ENCODE data around the gene SPAG16.
"Not testable (repeated sequence)": the region's sequence is repeated elsewhere in the genome, so short reads cannot be mapped to it uniquely, and the experiment has no call there.

The SPAG16 gene

GRCh38 chr2:213561759-213562158, 277.5 kb downstream of the SPAG16 start:
- DNase-seq, result no peak

GRCh38 chr2:213562539-213563180, 278.4 kb downstream of the SPAG16 start:
- DNase-seq, result no peak

GRCh38 chr2:213566846-213567245, 282.6 kb downstream of the SPAG16 start:
- DNase-seq, result no peak

GRCh38 chr2:213609570-213610170, 325.4 kb downstream of the SPAG16 start:
- DNase-seq, result no peak

GRCh38 chr2:213627054-213627710, 342.9 kb downstream of the SPAG16 start:
- no peak for DNase-seq

GRCh38 chr2:213627835-213628460, 343.7 kb downstream of the SPAG16 start:
- no peak for DNase-seq

- DNase-seq, result no peak
These were observed 356.6 kb downstream of the SPAG16 start for GRCh38 chr2:213640738-213641425.

- DNase-seq, result no peak
These were observed 360.7 kb downstream of the SPAG16 start for GRCh38 chr2:213644926-213645325.

GRCh38 chr2:213649176-213649575, 364.9 kb downstream of the SPAG16 start:
- DNase-seq, result no peak

GRCh38 chr2:213664817-213665216, 380.6 kb downstream of the SPAG16 start:
- no peak for DNase-seq

GRCh38 chr2:213669657-213670056, 385.4 kb downstream of the SPAG16 start:
- no peak for DNase-seq

- no peak for DNase-seq
These were observed 394.4 kb downstream of the SPAG16 start for GRCh38 chr2:213678437-213679218.

- DNase-seq, result no peak
These were observed 395.6 kb downstream of the SPAG16 start for GRCh38 chr2:213679894-213680293.

- no peak for DNase-seq
These were observed 398.0 kb downstream of the SPAG16 start for GRCh38 chr2:213682276-213682675.

GRCh38 chr2:213688133-213688532, 403.9 kb downstream of the SPAG16 start:
- no peak for DNase-seq

- DNase-seq, result not testable (repeated sequence)
These were observed 404.6 kb downstream of the SPAG16 start for GRCh38 chr2:213688825-213689224.

GRCh38 chr2:213689585-213689984, 405.3 kb downstream of the SPAG16 start:
- no peak for DNase-seq

- DNase-seq, result no peak
These were observed 407.1 kb downstream of the SPAG16 start for GRCh38 chr2:213691351-213691750.

- no peak for DNase-seq
These were observed 412.2 kb downstream of the SPAG16 start for GRCh38 chr2:213696442-213696841.

GRCh38 chr2:213701365-213701764, 417.1 kb downstream of the SPAG16 start:
- DNase-seq, result not testable (repeated sequence)

- no peak for DNase-seq
These were observed 419.3 kb downstream of the SPAG16 start for GRCh38 chr2:213703406-213704098.

- DNase-seq, result no peak
These were observed 425.9 kb downstream of the SPAG16 start for GRCh38 chr2:213710164-213710563.
